Chondrocyte (in vitro differentiated cells): ENCODE measurements around the gene PUS7L. TPM values are rescaled to one million over a fixed set of nuclear protein-coding genes. Genes with fewer than 3 reads are reported as not detected.
"Not testable (repeated sequence)": the region's sequence is repeated elsewhere in the genome, so short reads cannot be mapped to it uniquely, and the experiment has no call there.

Experiments
- DNase-seq: peaks from one replicate; pipeline ENCODE4 v3.0.0; 2021; ENCODE audit warnings: mixed read lengths, low spot score
- H3K27ac Mint-ChIP-seq: one replicate; pipeline ENCODE4 v1.8.0; 2021; ENCODE audit warnings: mild to moderate bottlenecking, moderate library complexity, mixed read lengths; ENCODE audit not compliant: unreplicated experiment
- H3K27me3 Mint-ChIP-seq: 2 replicates; pipeline ENCODE4 v1.8.0; 2021; ENCODE audit warnings: low read depth, mixed read lengths
- H3K36me3 Mint-ChIP-seq: 2 replicates; pipeline ENCODE4 v1.8.0; 2021; ENCODE audit warnings: low read depth, mixed read lengths
- H3K4me1 Mint-ChIP-seq: 2 replicates; pipeline ENCODE4 v1.8.0; 2021; ENCODE audit warnings: low read depth, mild to moderate bottlenecking, mixed read lengths
- H3K4me3 Mint-ChIP-seq: one replicate; pipeline ENCODE4 v1.8.0; 2021; ENCODE audit warnings: mild to moderate bottlenecking, moderate library complexity, mixed read lengths; ENCODE audit not compliant: unreplicated experiment
- H3K9me3 Mint-ChIP-seq: 2 replicates; pipeline ENCODE4 v1.8.0; 2021; ENCODE audit warnings: low read depth, mixed read lengths
- CTCF ChIP-seq: fragments of 200-600 bp; sonication (generic); IDR thresholded peaks from 2 replicates; pipeline ENCODE4 v1.5.0; 2021; ENCODE audit warnings: antibody characterized with exemption, mild to moderate bottlenecking, moderate library complexity
- total RNA-seq: library from RNA; stranded (reverse); gene quantifications from 3 replicates; pipeline ENCODE4 v1.2.1, GENCODE V29; 2021

Gene PUS7L
- total RNA-seq, 1 donor from 2014 or later: 6.9 TPM

- Mint-ChIP-seq H3K27me3 (no peaks in the 10 kb centered on the region), H3K9me3 (peaks cover 2% of the 10 kb centered on the region), H3K4me3 (no peak overlapping the region), H3K27ac (no peak overlapping the region), H3K4me1 (no peaks in the 10 kb centered on the region), H3K36me3 (peaks cover 2% of the 10 kb centered on the region)
- no peak for TF ChIP-seq CTCF
- no peak for DNase-seq
Measured at GRCh38 chr12:43723134-43723533, 35.5 kb downstream of the PUS7L start.

GRCh38 chr12:43722621-43723020 lies 36.0 kb downstream of the PUS7L start:
- Mint-ChIP-seq H3K4me1 (no peaks in the 10 kb centered on the region), H3K27ac (no peak overlapping the region), H3K4me3 (no peak overlapping the region), H3K9me3 (peaks cover 2% of the 10 kb centered on the region), H3K36me3 (peaks cover 2% of the 10 kb centered on the region), H3K27me3 (no peaks in the 10 kb centered on the region)
- TF ChIP-seq CTCF: no peak
- DNase-seq: no peak

- no peak for DNase-seq
Measured at GRCh38 chr12:43711348-43711747, 47.2 kb downstream of the PUS7L start.

GRCh38 chr12:43703772-43704171 lies 54.8 kb downstream of the PUS7L start:
- not testable (repeated sequence) for H3K27me3 Mint-ChIP-seq, H3K36me3 Mint-ChIP-seq, DNase-seq, H3K4me1 Mint-ChIP-seq, H3K4me3 Mint-ChIP-seq, H3K27ac Mint-ChIP-seq
- peaks cover 20% of the 10 kb centered on the region for H3K9me3 Mint-ChIP-seq

More at GRCh38 chr12:43711348-43711747, 47.2 kb downstream of the PUS7L start:
- peaks cover 2% of the 10 kb centered on the region for H3K36me3 Mint-ChIP-seq
- no peak for TF ChIP-seq CTCF
- H3K4me3 Mint-ChIP-seq: no peak overlapping the region
- H3K4me1 Mint-ChIP-seq: no peaks in the 10 kb centered on the region
- no peaks in the 10 kb centered on the region for H3K27me3 Mint-ChIP-seq
- H3K9me3 Mint-ChIP-seq: peaks cover 20% of the 10 kb centered on the region
- no peak overlapping the region for H3K27ac Mint-ChIP-seq

GRCh38 chr12:43701194-43701593 lies 57.4 kb downstream of the PUS7L start:
- H3K27ac Mint-ChIP-seq, DNase-seq, H3K4me1 Mint-ChIP-seq, H3K9me3 Mint-ChIP-seq, H3K36me3 Mint-ChIP-seq, H3K4me3 Mint-ChIP-seq, H3K27me3 Mint-ChIP-seq: not testable (repeated sequence)

GRCh38 chr12:43696154-43696553 lies 62.4 kb downstream of the PUS7L start:
- no peak for DNase-seq
- Mint-ChIP-seq H3K4me1 (peaks cover 8% of the 10 kb centered on the region), H3K27me3 (no peaks in the 10 kb centered on the region), H3K4me3 (no peak overlapping the region), H3K9me3 (peaks cover 6% of the 10 kb centered on the region), H3K27ac (no peak overlapping the region), H3K36me3 (no peaks in the 10 kb centered on the region)
- no peak for TF ChIP-seq CTCF
